GM20000 (cell line): ENCODE measurements around the gene SLC29A1.
"Not testable (repeated sequence)": the region's sequence is repeated elsewhere in the genome, so short reads cannot be mapped to it uniquely, and the experiment has no call there.

ENCODE experiments used
- DNase-seq: peaks from one replicate; pipeline ENCODE4 v3.0.0; 2012; ENCODE audit warnings: low spot score
- CTCF ChIP-seq: IDR thresholded peaks from 2 replicates; pipeline ENCODE4 v1.5.1; 2012; ENCODE audit warnings: mild to moderate bottlenecking, control low read depth; ENCODE audit errors: extremely low read depth, missing control alignments

SLC29A1 gene

DNA sequence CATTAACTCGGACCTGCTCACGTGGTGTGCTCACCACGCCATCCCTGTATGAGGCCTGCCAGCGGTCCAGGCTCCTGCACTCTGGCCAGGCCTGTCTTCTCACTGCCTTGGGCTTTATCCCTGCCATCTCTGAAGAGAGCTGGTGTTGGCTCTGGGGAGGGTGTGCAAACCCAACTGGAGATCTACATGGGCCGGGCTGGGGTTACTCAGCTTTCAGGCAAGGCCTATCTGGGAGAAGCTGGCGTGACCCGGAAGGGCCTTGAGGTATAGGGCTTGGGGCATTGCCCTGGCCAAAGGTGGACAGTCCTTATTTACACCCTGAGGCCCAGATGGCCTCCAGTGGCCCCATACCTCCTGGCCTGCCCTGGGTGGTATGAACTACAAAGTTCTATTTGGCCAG, 5.0 kb downstream of the SLC29A1 start:
- no peak for TF ChIP-seq CTCF
- DNase-seq = no peak

DNA sequence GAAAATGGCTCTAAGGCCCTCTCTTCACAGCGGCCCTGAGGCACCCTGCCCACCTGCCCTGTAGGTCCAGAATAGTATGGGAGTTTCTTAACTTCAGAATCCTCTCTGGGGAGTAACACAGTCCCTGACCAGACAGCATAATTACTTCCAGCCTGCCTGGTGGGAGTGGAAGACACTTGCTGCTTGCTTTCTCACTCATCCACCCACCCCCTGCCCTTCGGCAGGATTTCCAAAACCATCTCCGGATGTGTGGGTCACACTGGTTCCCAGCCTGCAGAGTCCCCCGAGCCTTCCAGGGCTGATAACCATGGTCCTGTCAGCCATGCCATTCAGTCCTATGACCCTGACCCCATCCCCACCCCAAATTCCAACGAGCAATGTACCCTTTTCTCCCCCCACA, 5.4 kb downstream of the SLC29A1 start:
- TF ChIP-seq CTCF = no peak
- DNase-seq = no peak

DNA sequence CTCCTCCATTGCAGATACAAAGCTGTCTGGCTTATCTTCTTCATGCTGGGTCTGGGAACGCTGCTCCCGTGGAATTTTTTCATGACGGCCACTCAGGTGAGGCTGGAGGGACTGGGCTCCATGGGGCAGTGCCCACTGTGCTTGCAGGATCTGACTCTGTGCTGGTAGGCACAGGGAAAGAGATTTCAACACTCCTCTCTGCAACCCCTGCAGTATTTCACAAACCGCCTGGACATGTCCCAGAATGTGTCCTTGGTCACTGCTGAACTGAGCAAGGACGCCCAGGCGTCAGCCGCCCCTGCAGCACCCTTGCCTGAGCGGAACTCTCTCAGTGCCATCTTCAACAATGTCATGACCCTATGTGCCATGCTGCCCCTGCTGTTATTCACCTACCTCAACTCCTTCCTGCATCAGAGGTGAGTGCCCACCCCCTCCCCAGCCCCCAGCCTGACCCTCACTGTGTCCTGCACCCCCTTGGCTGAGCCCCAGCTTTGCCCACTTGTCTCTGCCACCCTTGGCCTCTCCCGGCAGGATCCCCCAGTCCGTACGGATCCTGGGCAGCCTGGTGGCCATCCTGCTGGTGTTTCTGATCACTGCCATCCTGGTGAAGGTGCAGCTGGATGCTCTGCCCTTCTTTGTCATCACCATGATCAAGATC, 6.1 kb downstream of the SLC29A1 start:
- no peak for TF ChIP-seq CTCF
- DNase-seq = no peak

DNA sequence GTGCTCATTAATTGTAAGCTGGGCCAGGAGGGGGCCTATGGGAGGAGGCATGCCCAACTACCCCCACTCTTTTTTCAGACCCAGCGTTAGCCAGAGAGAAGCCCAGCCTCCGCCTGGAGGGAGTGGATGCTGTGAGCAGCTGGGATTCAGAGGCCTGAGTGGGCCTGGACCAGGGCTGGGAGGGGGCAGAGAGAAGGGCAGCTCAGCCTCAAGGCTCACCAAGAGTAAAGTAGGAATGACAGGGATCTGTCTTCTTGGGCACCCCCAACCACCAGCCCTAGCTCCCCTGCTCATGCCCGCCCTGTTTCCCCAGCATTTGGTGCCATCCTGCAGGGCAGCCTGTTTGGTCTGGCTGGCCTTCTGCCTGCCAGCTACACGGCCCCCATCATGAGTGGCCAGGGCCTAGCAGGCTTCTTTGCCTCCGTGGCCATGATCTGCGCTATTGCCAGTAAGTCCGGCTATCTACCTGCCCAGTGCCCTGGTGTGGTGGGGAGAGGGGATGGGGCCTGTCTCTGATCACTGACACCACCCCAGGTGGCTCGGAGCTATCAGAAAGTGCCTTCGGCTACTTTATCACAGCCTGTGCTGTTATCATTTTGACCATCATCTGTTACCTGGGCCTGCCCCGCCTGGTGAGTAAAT, 6.8 kb downstream of the SLC29A1 start:
- DNase-seq = peak; percentile 3
- no peak for TF ChIP-seq CTCF

- not testable (repeated sequence) for DNase-seq
These were observed 8.0 kb downstream of the SLC29A1 start for GRCh38 chr6:44231426-44231825.

GRCh38 chr6:44232676-44233566, 9.5 kb downstream of the SLC29A1 start:
- no peak for DNase-seq

DNA sequence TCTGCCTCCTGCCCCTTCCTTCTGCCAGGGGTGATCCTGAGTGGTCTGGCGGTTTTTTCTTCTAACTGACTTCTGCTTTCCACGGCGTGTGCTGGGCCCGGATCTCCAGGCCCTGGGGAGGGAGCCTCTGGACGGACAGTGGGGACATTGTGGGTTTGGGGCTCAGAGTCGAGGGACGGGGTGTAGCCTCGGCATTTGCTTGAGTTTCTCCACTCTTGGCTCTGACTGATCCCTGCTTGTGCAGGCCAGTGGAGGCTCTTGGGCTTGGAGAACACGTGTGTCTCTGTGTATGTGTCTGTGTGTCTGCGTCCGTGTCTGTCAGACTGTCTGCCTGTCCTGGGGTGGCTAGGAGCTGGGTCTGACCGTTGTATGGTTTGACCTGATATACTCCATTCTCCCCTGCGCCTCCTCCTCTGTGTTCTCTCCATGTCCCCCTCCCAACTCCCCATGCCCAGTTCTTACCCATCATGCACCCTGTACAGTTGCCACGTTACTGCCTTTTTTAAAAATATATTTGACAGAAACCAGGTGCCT, 10.2 kb downstream of the SLC29A1 start:
- no peak for TF ChIP-seq CTCF
- DNase-seq = peak; percentile 5

More at GRCh38 chr6:44232676-44233566, 9.5 kb downstream of the SLC29A1 start:
- TF ChIP-seq CTCF = no peak
